ENCODE data around the gene RARG.

The RARG gene

GRCh38 chr12:53234271-53234914 lies 2.4 kb upstream of the RARG start:
- no peak for TF ChIP-seq CTCF (IDR thresholded peaks at IDR 0.05; ENCODE audit: insufficient read depth, low read depth, low read length, missing control alignments)
- H3K4me3 ChIP-seq (ENCODE audit: low read depth, low read length): no peak overlapping the region
- no peak for DNase-seq (ENCODE audit: low read depth)

- H3K4me3 ChIP-seq (ENCODE audit: low read depth, low read length): no peak overlapping the region
- TF ChIP-seq CTCF (IDR thresholded peaks at IDR 0.05; ENCODE audit: insufficient read depth, low read depth, low read length, missing control alignments): no peak
- no peak for DNase-seq (ENCODE audit: low read depth)
Observed at GRCh38 chr12:53233671-53234121, 1.7 kb upstream of the RARG start.

DNA sequence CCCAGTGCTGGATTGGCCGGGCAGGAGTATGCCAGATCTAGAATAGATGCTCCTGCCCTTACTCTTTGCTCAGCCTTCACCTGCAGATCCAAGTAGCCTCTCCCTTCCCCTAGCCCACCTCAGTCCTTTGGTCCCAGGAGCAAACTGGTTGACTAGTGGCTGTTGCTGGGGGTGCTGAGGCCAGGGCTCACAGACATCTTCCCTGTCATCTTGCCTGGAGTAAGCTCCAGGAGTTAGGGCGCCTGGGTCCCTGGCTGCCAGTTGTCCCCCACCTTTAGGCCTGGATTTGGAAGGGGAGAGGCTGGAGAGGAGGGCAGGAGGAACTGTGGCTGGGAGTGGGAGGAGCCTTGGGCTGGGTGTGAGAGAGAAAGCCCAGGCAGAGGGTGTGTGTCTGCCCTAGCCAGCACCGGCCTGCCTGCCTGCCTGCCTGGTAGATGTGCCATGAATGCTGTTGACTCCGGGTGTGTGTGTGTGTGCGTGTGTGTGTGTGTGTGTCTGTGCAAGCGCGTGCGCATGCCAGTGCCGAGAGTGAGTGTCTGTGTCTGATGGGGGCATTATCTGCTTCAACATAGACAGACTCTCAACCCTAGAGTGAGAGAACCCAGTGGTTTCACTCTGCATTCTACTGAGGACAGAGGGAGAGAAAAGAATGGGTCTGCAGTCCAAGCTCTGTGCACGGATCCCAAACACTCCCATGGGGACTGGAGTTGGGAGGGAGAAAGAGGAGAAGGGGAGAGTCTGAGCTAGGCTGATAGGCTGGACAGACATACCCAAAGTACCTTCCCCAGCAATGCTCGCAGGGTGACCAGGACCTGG lies 845 bp upstream of the RARG start:
- peak overlapping the region; percentile 37; the same call in 1 of the 2 replicates for H3K4me3 ChIP-seq (ENCODE audit: low read depth, low read length)
- TF ChIP-seq CTCF (IDR thresholded peaks at IDR 0.05; ENCODE audit: insufficient read depth, low read depth, low read length, missing control alignments): no peak
- no peak for DNase-seq (ENCODE audit: low read depth)

DNA sequence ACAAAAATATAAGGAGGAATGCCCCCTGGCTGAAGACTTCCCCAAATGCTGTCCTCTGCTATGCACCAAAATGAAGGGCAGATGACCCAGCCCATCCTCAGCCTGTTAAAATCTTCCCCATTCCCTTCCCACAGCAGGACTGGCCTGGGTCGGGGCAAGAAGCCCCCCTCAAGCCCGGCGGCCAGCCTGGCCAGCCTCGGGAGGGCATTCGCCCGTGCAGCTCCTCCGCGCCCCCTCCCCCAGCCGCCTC lies 413 bp downstream of the RARG start:
- no peak for TF ChIP-seq CTCF (IDR thresholded peaks at IDR 0.05; ENCODE audit: insufficient read depth, low read depth, low read length, missing control alignments)
- peak overlapping the region; percentile 51 for H3K4me3 ChIP-seq (ENCODE audit: low read depth, low read length)
- DNase-seq (ENCODE audit: low read depth): no peak

- TF ChIP-seq CTCF (IDR thresholded peaks at IDR 0.05; ENCODE audit: insufficient read depth, low read depth, low read length, missing control alignments): no peak
- no peak for DNase-seq (ENCODE audit: low read depth)
- H3K4me3 ChIP-seq (ENCODE audit: low read depth, low read length): no peak overlapping the region
Observed at GRCh38 chr12:53230108-53230845, 1.7 kb downstream of the RARG start.

DNA sequence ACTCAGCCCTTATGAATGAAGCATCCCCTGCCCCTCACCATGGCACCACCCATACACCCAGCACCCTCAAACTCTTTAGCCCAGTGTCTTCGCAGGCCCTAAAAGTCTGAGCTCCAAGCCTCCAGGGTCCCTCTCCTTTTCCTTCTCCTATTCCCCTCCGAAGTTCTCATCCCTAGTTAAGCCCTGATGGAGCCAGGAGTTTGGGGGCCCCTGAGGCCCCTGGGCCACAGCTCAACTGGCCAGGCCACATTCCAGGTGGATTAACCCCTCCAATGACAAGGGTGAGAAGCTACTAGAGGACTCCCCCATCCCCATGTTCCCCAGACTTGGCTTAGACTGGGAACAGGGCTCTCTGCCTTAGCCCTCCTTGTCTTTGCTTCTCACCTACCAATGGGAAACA lies 2.6 kb downstream of the RARG start:
- no peak for DNase-seq (ENCODE audit: low read depth)
- no peak overlapping the region for H3K4me3 ChIP-seq (ENCODE audit: low read depth, low read length)
- TF ChIP-seq CTCF (IDR thresholded peaks at IDR 0.05; ENCODE audit: insufficient read depth, low read depth, low read length, missing control alignments): no peak

Data from GM12865 (cell line).